ENCODE results near the gene IKZF1. TPM values are rescaled to one million over a fixed set of nuclear protein-coding genes. Genes with fewer than 3 reads are reported as not detected.

IKZF1 gene
- total RNA-seq, 1 experiment from 2014 or later: 3.7 TPM

DNA sequence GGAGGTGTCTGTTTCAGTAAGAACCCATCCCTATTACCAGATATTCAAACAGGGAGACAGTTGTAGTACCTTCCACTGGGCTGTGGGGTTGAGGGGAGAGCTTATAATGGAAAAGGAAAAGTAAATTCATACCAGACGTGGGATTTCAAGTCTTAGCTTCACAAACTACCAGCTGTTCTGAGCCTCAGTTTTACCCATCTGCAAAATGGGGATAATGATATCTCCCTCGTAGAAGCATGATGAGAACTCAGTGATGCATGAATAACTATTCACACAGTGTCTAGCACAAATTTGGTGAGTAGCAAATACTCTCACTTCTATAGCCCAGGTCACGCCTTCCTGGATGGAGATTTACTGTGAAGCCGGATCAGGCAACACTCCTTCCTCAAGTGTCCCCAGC, 29.1 kb upstream of the IKZF1 start:
- H3K4me3 ChIP-seq (ENCODE audit: low read depth, low read length, poor library complexity, severe bottlenecking): no peak overlapping the region
- H3K27ac ChIP-seq (ENCODE audit: low read depth, low read length, poor library complexity, severe bottlenecking): no peak overlapping the region
- TF ChIP-seq CTCF (conservative IDR thresholded peaks at IDR 0.05; ENCODE audit: low read depth, low read length) (no peak), EZH2 (IDR thresholded peaks at IDR 0.05; ENCODE audit: borderline replicate concordance, low read depth, low read length, poor library complexity, severe bottlenecking) (no peak)
- H3K27me3 ChIP-seq (replicated peaks; ENCODE audit: insufficient read depth, low read depth, low read length, poor library complexity): no peaks in the 10 kb centered on the region
- intact Hi-C loops (cut with micrococcal nuclease; ENCODE audit: unreplicated experiment): no loop called here
- ChIA-PET POLR2A (ENCODE audit: low non-redundant PET) (no interaction called here), CTCF (no interaction called here)
- DNase-seq (ENCODE audit: low spot score): no peak
- no TSS peak for BruUV-seq (replicated peaks)
- no peaks in the 10 kb centered on the region for H3K9me3 ChIP-seq (ENCODE audit: low read depth, low read length, poor library complexity, severe bottlenecking)
- no peaks in the 10 kb centered on the region for H3K36me3 ChIP-seq (ENCODE audit: insufficient read depth, low read length, poor library complexity, severe bottlenecking)
- H3K4me1 ChIP-seq (ENCODE audit: insufficient read depth, low read length, poor library complexity, severe bottlenecking): no peaks in the 10 kb centered on the region

DNA sequence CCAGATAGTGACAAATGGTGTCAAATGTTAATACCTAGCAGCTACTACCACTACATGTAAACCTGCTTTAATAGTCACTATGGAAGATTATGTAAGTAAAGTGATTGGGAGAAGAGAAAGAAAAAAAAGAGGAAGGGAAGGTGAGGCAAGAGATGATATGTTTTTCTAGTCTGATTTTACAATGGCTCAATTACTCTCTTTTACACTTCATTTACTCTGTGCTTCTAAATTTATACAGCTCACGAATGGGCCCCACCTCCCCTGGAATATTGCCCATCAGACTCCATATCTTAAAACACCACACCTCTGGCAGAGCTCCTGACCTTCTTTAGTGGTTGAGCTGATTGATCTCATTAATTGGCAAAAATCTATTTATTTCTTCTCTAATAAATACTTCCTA, 28.0 kb upstream of the IKZF1 start:
- Histone ChIP-seq H3K36me3 (ENCODE audit: insufficient read depth, low read length, poor library complexity, severe bottlenecking) (no peaks in the 10 kb centered on the region), H3K9me3 (ENCODE audit: low read depth, low read length, poor library complexity, severe bottlenecking) (no peaks in the 10 kb centered on the region), H3K27me3 (replicated peaks; ENCODE audit: insufficient read depth, low read depth, low read length, poor library complexity) (no peaks in the 10 kb centered on the region), H3K4me3 (ENCODE audit: low read depth, low read length, poor library complexity, severe bottlenecking) (no peak overlapping the region), H3K27ac (ENCODE audit: low read depth, low read length, poor library complexity, severe bottlenecking) (no peak overlapping the region), H3K4me1 (ENCODE audit: insufficient read depth, low read length, poor library complexity, severe bottlenecking) (no peaks in the 10 kb centered on the region)
- ChIA-PET CTCF (no interaction called here), POLR2A (ENCODE audit: low non-redundant PET) (no interaction called here)
- BruUV-seq (replicated peaks): no TSS peak
- intact Hi-C loops (cut with micrococcal nuclease; ENCODE audit: unreplicated experiment): no loop called here
- TF ChIP-seq EZH2 (IDR thresholded peaks at IDR 0.05; ENCODE audit: borderline replicate concordance, low read depth, low read length, poor library complexity, severe bottlenecking): no peak
- no peak for TF ChIP-seq CTCF (conservative IDR thresholded peaks at IDR 0.05; ENCODE audit: low read depth, low read length)
- no peak for DNase-seq (ENCODE audit: low spot score)

DNA sequence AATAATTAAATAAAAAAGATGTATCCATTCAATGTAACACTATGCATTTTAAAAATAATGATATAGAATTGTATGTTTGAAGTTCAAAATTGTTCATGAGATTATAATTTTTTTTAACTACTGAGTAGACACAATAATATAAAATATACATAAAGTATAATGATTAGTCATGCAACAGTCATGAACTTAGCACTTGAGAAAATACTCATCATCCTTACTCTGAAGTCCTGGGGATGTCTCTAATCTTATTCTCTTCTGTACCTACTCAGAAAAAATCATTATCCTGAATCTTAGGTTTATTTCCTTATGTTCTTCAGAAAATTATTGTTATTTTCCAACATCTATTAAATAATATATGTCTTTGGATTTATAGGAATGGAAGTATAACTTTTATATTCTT, 26.4 kb upstream of the IKZF1 start:
- ChIA-PET POLR2A (ENCODE audit: low non-redundant PET) (no interaction called here), CTCF (no interaction called here)
- TF ChIP-seq CTCF (conservative IDR thresholded peaks at IDR 0.05; ENCODE audit: low read depth, low read length): no peak
- no peak for TF ChIP-seq EZH2 (IDR thresholded peaks at IDR 0.05; ENCODE audit: borderline replicate concordance, low read depth, low read length, poor library complexity, severe bottlenecking)
- Histone ChIP-seq H3K27me3 (replicated peaks; ENCODE audit: insufficient read depth, low read depth, low read length, poor library complexity) (no peaks in the 10 kb centered on the region), H3K4me3 (ENCODE audit: low read depth, low read length, poor library complexity, severe bottlenecking) (no peak overlapping the region), H3K4me1 (ENCODE audit: insufficient read depth, low read length, poor library complexity, severe bottlenecking) (no peaks in the 10 kb centered on the region), H3K36me3 (ENCODE audit: insufficient read depth, low read length, poor library complexity, severe bottlenecking) (no peaks in the 10 kb centered on the region), H3K27ac (ENCODE audit: low read depth, low read length, poor library complexity, severe bottlenecking) (no peak overlapping the region), H3K9me3 (ENCODE audit: low read depth, low read length, poor library complexity, severe bottlenecking) (no peaks in the 10 kb centered on the region)
- no TSS peak for BruUV-seq (replicated peaks)
- no peak for DNase-seq (ENCODE audit: low spot score)
- intact Hi-C loops (cut with micrococcal nuclease; ENCODE audit: unreplicated experiment): no loop called here

Data from A673 (cell line).